Posterior vena cava (tissue), 2 donors: ENCODE data around the gene LMO1. TPM values are rescaled to one million over a fixed set of nuclear protein-coding genes. Genes with fewer than 3 reads are reported as not detected.
A peak's percentile ranks its signal among the peaks of the same experiment; 100 is the strongest.

ENCODE experiments used
- DNase-seq: peaks from one replicate; pipeline ENCODE4 v3.0.0-alpha.2; 2020; ENCODE audit warnings: low spot score
- intact Hi-C, 2 donors: fragments of 100-400 bp; cut with DNase I; formaldehyde crosslinking; loops; one replicate each; pipeline versions ENCODE4 v1.14.1 to v1.14.2; 2022 to 2023
- total RNA-seq, 2 donors: library from RNA; stranded (reverse); fragmentation: NEBNext Ultra II Directional; extraction: Animal tissue kit (Norgen Biotek cat#: 25700); gene quantifications; one replicate each; pipeline ENCODE4 v1.2.1, GENCODE V29; 2021
- donor health status: DM: yes; HTN: yes; CAD: no.
- donor health status: DM: yes; HTN: yes; CAD: no.

Gene LMO1
- total RNA-seq, 2 donors from 2014 or later, result 0.38 TPM; not detected in 1

GRCh38 chr11:8199676-8200075, 64.0 kb downstream of the LMO1 start:
- intact Hi-C loops, result no loop called here
- no peak for DNase-seq

DNA sequence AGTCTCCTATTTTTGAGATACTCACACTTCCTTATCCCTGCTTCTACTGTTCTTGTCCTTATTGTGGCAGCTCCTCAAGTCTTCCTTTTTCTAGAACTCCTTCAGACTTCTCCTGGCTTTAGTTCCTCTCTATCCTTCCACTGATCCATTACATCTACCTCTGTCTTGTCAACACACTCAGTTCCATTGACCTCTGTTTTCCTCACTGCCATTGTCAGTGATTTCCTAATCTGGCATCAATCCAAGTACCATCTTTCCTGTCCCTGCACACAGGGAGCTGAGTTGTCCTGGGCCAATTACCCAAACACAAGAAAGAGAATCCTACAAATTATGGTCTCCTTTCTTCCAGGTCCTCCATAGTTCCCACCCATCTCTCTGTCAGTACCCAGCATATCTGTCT, 66.9 kb downstream of the LMO1 start:
- intact Hi-C loops, result no loop called here
- no peak for DNase-seq

- DNase-seq, result no peak
- intact Hi-C loops, result no loop called here
Measured at GRCh38 chr11:8194956-8195355, 68.7 kb downstream of the LMO1 start.

DNA sequence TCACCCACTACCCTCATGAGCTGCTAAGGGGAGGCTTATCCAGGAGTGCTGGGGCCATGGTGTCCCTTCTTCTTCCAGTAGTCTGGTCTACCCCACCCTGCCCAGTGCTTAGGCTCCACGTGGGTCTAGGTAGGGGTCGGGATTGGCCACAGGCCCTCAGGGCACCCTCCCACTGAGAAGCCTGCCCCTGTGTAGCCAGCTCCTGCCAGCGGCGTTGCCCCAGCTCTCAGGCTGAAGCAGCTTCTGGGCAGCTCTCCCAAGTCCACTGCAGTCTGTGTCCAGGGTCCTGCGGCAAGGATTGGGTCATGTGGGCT, 70.8 kb downstream of the LMO1 start:
- intact Hi-C loops, result no loop called here
- no peak for DNase-seq

DNA sequence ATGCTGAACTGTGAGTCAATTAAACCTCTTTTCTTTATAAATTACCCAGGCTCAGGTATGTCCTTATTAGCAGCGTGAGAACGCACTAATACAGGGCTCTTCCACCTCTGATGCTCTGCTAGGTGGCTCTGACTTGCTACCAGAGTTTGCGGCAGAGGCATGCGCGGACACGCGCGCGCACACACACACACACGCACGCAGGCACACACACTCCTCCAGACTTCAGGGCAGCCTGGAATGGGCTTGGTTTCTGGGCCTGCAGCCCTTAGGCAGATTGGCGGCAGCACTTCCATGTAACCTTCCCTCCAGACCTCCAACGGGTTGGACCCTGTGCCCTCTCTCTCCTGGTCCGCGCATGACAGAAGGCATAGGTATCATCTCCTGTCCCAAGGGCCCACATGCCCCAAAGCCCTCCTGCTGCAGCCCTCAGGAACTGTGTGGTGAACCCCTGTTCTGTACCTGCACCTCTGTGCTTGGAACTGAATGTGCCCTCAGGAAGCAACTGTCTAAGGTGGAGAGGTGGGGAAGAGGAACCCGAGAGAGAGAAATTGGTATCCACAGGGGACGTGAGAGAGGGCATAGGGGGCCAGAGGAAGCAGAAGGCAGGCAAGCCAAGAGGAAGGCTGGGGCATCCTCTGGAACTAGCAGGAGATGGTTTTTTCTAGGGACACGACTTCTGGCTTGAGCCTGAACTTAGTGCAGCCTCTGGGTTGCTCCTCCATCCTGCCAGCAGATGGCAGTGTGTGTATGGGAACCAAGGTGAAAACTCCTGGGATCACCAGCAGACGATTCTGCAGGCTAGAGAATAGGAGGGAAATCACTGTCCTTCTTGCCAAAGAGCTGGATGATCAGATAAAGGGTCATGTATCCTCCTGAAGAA, 71.4 kb downstream of the LMO1 start:
- DNase-seq, result peak; percentile 83
- intact Hi-C loops, result no loop called here

DNA sequence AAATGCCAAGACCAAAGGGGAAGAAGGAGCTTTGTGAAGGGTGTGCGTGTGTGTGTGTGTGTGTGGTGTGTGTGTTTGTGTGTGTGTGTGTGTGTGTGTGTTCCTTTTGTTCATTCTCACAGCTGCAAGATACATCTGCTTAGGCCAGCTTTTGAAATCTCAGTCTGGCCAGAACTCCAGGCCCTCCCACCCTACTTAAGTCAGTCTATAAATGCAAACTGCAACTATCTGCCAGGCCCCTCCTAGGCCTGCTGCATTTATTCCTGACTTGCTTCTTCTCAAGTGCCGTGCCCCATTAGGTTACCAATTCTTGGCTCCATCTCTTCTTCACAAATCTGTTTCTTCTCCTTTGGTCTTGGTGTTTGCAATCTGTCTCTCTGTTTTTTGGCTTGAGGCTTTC, 73.2 kb downstream of the LMO1 start:
- intact Hi-C loops, result no loop called here
- DNase-seq, result no peak

- DNase-seq, result no peak
- intact Hi-C loops, result no loop called here
Measured at GRCh38 chr11:8186429-8186828, 77.2 kb downstream of the LMO1 start.

DNA sequence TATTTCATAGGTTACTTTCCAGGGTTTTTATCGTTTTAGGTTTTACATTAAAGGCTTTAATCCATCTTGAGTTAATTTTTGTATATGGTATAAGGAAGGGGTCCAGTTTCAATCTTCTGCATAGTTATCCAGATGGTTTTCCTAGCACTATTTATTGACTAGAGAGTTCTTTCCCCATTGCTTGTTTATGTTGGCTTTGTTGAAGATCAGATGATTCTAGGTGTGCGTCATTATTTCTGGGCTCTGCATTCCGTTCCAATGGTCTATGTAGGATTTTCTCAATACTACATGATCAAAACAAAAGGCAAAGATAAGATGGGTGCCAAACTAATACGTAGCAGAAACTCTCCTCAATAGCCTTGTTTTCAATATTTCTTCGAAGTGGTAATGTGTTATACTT, 80.6 kb downstream of the LMO1 start:
- intact Hi-C loops, result no loop called here
- no peak for DNase-seq

- no peak for DNase-seq
- intact Hi-C loops, result no loop called here
Measured at GRCh38 chr11:8180469-8180868, 83.2 kb downstream of the LMO1 start.

DNA sequence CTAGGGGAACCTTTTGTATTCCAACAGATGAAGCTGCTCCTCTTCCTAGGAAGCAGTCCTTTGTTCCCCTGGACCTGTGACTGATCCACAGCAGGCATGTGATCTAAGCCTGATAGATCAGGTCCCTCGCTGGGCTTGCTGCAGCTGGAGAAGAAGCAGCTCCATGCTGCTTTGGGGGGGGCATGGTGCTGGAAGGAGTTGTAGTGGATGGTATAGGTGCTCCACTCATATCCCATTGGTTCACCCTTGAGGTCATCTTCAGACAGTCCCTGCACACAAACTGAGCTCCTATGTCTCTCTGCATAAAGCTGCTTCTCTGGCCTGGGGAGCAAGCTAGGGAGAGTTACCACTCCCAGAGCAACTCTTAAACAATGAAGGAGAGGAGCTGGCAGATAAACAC, 85.4 kb downstream of the LMO1 start:
- DNase-seq, result no peak

DNA sequence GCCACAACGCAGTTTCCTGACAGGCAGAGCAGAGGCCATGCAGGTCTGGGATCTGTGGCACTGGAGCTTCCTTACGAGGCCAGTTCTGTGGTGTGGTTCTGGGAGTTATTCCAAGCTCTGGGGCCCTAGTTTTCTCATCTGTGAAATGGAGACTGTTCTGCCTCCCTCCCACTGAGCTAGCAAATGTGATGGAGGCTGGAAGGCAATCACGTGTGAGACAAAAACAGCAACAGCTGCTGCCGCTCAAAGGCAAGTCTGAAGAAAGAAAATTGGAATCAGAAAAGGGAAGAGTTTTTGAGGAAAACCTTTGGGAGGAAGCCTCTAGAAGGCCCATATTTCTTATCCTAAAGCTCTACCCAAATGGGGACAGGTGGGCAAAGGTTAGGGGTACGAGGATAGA, 86.5 kb downstream of the LMO1 start:
- intact Hi-C loops, result no loop called here

More for the DNA sequence above, 85.4 kb downstream of the LMO1 start:
- intact Hi-C loops, result no loop called here

More for the DNA sequence above, 86.5 kb downstream of the LMO1 start:
- DNase-seq, result no peak

Other genes with a start within 250 kb of the LMO1 start
- gene TUB, start 182.7 kb downstream of the LMO1 start, total RNA-seq, result 10 to 100 TPM in 1 of 2 donors, 1 to 10 TPM in 1; 7.0 to 12.5 TPM
- 1 to 10 TPM; 6.0 to 7.7 TPM for gene RIC3, start 94.9 kb downstream of the LMO1 start, total RNA-seq